Activated naive CD4-positive, alpha-beta T cell treated with anti-CD3 and anti-CD28 coated beads, Interleukin-2, amount 50 U/mL, for 16 hours (primary cell): Measurements from ENCODE around the gene WDFY4.

Source experiments
- DNase-seq: peaks from one replicate; pipeline ENCODE4 v3.0.0-alpha.2; 2020

Gene WDFY4

DNA sequence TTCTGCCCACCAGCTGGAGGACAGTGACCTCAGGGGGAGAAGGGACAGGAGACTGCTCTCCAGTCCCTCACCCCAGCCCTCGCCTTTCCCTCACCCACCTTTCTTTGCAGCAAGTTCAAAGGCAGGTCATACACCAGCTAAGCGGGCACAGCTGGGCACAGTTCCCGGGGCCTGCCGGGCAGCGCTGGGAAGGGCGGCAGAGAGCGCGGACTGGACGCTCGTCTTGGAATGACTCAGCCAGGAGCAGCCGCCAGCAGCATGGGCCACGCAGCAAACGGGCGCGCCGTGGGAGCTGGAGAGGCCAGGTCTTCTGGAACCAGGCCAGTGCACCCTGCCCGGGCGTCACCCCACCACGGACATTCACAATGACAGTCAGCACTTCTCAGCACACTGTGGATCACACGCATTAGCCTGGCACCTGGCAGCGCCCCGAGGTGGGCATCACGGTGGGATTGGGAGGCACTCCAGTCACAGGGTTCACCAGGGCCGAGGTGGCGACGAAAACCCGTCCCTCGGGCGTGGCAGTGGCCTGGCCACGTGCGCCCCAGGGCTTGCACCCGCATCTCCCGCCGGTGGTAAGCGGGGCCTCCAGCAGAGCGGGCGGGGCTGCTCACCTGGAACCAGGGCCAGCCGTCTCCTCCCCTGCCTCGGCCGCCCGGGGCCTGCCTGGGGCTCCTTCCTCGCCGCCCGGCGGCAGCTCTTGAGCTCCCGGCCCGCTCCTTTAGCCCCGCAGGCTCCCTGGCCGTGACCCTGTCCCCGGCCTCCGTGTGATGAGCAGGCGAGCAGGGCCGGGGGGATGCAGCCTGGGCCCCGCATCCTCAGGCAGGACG lies 29.0 kb upstream of the WDFY4 start:
- DNase-seq, result no peak

DNA sequence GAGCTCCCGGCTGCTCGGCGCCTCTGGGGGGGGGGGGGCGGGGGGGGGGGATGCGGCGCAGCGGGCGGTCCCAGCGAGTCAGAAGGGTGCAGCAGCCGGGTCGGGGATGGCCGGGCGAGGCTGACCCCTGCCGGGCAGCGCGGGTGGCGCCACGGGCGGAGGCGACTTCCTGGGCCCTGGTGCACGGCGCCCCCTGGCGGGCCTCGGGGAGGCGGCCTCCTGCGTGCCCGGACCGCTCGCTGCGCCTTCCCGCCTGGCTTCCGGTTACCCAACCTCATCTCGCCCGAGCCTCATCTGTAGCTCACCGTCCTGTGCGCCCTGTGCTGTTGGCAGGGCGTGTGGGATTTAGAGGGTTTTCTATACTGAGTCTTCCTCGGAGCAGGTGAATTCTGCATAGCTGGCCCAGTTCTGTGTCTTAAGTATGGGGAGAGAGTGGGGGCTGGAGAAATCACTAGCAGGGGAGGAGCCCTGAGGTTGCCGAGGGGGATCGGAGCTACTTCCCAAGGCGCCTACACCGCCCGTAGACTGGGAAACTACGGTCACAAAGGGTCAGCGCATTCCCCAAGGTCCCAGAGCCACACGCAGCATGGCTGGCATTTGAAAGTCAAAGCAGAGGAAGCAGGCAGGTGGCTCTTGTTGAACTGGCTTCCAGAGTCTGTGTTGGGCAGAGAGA lies 28.3 kb upstream of the WDFY4 start:
- DNase-seq, result peak; percentile 86

DNA sequence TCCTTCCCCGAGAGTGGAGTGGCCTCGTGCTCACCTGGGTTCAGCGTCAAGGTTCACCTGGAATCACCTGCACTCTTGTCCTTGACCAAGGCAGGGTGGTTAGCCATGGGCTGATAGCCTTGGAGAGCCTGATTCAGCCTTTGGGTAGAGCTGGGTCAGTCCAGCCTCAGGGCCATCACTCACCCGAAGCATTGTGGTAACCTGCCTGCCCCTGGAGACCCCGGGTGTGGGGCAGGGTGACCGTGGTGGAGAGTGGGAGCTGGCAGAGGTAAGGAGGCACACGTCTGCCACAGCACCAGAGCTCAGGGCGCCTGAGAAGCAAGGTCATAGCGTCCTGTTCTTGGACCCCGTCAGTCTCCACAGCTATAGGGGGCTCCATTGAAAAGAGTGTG lies 27.8 kb upstream of the WDFY4 start:
- DNase-seq, result no peak

DNA sequence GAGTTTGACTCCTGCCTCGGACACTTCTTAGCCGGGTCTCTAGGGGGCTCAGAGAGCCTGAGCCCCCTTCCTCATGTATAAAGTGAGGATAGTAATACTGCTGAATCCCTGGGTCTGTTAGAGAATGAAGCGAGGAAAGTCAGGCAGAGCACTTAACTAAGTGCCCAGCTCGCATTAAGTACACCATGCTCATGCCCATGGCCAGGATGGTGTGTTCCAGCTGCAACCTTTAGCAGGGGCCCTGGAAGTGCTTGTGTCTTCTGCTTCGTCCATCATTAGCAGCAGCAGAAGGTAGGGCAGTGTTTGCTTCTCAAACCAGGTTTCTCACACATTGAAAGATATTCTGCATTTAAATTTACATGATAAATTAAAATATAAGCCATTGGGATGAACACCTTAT lies 27.3 kb upstream of the WDFY4 start:
- DNase-seq, result no peak

DNA sequence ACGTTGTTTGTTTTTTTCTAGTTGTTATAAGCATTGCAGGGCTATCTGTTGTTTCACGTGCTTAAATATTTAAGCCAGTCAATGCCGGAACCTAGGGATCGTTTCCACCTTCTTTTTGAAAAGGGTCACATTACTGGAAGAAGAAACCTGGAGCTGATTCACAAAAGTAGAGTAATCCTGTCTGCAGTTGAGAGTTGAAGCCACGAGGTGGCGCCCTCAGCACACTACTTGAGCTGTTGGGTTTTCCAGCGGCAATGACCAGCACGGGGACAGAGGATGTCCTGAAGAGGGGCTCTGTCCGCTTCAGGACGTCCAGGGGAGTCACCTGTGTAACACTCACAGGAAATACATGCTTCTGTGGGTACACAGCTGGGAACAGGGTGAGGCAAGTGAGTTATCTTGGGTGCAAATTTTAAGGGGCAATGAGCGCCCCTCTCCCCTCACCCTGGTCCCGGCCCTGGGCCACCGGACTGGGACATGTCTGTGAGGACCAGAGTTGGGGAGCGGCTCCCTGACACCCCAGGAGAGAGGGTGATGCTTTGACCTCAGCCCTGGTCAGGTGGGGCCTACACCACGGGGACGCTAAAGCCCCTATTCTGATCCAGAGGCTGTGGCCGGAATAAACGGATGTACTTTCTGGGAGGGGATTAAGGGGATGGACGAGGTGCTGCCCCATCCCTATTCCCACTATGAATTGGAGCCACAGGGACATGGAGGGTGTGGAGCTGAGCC lies 26.3 kb upstream of the WDFY4 start:
- peak; percentile 57 for DNase-seq

DNA sequence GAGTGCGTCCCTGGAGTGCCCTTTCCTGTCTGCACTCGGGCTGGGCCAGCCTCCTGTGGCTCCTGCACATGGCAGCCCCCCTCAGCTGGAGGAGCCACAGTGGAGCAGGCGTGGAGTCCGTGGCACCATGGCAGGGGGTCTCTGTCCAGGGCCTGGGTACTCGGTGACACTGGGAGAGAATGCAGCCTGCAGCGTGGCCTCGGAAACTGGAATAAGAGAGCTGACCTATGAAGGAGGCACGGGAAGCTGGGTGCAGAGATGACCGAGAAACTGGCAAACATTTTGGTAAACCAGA lies 25.8 kb upstream of the WDFY4 start:
- no peak for DNase-seq

DNA sequence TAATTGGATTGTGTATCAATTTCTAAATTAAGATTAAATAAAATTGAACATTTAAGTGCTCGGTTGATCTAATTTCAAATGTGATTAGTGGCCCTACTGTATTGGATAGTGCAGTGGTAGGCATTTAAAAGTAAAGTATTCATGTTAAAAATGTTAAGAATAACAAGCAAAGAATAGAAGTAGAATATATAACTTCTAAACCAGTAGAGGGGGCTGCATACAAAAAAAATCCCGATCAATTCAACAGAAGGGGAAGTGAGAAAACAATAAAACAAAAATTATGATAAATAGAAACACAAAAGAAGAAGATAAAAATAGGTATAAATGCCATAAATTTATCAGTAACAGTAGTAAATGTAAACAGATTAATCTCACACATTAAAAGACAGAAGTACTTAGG lies 24.9 kb upstream of the WDFY4 start:
- DNase-seq, result no peak

DNA sequence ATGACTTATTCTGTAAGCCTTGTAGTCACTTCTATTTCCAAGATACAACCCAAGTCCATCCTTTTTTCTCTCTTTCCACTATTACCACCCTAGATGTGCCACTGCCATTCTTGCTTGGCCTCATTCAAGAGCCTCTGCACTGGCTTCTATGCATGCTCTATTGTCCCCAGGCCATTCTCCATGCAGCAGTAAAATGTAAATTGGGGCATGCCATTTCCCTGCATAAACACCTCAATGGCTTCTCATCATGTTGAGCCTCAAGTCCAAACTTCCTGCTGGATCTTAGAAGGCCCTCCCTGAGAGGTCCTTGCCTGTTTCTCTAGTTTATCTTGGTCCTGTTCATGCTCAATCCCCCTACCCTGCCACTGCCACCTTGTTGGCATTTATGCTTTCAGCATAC lies 23.2 kb upstream of the WDFY4 start:
- no peak for DNase-seq

DNA sequence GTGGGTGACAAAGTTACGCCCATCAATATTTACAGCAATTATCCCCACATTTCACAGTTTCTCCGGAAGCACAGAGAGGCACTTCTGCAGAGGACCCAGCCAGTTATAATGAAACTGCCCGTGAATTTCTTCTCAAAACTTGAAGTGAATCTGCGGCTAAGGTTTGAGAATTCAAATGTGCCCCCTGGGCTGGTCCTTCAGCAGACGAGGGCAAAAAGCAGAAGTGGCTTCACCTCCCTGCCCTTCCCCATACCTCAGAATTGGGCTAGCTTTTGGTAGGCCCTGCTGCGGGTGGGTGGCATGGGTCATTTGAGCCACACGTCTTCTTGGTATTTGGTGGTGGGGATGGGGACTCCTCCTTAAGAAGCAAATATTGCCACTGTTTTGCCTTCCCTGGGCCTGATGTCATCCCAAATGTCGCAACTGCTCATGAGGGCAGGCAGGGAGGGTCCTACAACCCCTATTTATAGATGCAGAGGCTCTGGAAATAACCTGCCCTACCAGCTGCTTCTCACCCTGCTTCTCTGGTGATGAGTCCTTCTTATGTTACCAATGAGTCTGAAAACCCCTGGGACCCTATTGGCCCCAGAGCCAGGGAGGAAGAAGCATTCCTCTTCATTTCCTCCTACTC lies 16.6 kb upstream of the WDFY4 start:
- DNase-seq, result no peak

DNA sequence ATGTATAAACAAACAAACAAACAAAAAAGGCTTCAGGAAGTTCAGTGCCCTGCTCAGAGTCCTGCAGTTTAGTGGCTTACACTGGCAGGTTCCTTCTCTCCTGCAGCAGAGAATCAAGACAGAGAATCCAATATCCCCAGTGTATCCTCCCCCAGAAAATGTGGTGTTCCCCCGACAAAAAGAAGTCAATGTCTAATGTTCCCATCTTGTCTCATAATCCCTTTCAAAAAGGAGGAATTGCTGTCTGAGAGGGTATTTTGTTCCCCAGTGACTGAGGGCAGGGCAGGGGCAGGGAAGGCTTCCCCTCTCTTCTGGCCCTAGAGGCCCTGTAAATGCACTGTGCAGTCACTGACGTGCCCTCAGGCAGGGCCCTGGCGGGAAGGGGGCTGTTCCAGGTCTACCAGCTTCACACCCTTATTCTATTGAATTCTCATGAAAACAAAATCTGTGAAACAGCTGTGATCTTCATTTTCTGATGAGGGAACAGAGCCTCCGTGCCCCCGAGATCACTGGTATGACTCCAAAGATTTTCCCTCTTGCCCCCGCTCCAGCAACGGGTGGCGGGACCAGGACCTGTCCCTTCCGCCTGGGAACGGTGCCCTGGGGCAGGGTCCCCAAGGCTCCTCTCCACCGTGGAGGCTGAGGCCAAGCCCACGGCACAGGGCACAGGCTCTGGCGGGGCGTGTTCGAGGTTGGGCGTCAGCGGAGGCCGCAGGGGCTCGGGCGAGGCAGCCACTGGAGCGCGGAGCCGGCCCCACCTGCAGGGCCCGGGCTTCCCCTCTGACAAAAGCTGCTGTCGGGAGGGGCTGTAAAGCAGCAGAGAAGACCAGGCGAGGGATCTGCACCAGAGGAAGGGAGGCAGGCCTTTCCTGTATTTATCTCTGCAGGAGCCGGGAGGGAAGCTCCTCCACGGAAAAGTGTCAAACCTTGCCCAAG lies 13.4 kb upstream of the WDFY4 start:
- DNase-seq, result no peak

DNA sequence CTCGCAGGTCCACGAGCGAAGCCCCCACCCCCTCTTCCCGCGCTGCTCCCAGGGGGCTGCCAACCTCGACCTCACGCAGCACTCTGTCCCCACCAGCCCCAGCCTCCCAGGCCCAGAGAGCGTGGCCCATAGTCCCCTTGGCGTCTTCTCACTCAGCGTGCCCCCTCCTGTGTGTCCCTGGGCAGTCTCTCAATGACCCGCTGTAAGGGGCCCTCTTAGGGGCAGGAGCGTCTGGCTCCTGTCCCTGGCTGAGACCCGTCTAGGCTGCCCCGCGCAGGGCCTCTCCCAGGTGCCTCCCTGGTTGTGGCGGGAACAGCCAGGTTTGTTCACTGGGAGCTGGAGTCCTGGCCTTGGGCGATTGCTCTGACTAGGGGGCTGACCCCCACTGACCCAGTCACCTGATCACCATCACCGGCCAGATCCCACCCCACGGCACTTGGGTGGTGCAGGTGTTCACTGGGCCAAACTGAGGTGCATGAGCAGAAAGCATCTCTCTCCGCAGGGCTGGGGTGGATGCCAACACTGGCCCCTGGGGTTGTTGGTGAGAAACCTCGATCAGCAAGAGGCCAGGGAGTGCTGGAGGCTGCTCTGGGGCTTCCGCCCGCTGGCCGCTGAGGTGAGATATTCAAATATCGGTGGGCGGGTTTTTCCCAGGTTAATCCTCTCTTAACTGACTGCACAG lies 12.6 kb upstream of the WDFY4 start:
- no peak for DNase-seq

DNA sequence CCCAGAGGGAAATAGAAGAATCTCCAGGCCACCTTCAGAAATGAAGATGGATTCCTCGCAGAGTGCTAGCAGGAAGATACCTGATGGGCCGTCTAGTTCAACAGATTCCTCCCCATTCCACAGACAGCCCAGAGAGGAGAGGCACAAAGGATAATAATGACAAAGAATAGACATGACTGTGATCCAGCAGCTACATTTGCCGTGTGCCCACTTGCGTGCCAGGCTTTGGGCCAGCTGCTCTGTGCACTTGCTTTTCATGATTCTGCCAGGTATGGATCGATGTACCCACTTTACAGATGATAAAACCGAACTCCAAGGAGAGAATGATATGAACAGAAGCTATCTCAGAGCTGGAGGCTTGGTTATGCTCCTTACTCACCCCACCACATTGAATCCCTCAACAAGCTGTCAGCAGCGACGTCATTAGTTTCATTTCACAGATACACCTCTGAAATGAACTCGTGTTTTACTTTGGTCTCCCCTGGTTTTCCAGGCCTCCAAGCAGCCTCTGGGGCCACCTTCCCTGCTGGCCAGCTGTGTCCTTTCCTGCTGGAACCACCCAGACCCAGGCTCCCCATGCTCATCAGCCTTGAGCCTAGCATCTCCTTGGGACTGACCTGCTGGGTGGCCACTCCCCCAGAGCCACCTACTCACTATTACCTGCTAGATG lies 11.9 kb upstream of the WDFY4 start:
- no peak for DNase-seq

DNA sequence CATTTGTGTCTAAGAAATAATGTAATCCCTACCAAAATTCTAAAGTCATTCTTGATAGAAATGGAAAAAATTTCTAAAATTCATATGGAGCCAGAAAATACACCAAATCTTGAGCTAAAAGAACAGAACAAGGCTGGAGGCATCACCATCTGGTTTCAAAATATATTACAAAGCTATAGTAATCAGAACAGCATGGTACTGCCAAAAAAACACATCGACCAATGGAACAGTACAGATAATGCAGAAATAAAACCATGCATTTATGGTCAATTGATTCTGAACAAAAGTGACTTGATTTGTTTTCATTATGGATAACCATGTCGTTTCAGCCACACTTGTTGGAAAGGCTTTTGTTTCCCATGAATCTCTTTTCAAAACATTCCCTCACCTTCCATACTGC lies 7.0 kb upstream of the WDFY4 start:
- no peak for DNase-seq

DNA sequence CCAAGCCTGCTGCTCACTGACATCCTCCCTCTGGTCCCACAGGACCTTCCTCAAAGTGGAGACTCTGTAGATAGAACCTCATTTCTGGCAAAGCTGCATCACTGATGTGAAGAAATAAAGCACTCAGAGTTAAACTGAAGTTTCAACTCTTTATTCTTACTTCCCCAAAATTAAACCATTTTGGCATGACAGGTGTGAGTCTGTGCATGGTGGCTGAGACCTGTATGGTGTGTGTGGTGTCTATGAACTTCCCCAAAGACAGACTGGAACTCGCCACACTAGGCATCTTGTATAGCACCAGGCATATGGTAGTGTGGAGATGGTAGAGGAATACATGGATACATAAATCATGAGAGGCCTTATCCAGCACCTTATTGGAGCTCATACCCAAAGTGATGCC lies 6.6 kb upstream of the WDFY4 start:
- no peak for DNase-seq

DNA sequence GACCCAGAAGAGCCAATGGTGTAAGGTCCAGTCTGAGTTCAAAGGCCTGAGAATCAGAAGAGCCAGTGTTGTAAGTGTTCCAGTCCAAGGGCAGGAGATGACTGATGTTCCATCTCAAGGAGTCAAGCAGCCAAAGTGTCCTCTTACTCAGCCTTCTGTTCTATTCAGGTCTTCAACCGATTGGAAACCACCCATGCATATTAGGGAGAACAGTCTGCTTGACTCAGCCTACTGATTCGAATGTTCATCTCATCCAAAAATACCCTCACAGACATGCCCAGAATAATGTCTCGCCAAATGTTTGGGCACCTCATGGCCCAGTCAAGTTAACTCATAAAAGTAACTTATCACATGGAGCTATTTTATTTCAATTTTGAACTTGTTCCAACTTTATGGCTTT lies 2.9 kb upstream of the WDFY4 start:
- DNase-seq, result no peak

DNA sequence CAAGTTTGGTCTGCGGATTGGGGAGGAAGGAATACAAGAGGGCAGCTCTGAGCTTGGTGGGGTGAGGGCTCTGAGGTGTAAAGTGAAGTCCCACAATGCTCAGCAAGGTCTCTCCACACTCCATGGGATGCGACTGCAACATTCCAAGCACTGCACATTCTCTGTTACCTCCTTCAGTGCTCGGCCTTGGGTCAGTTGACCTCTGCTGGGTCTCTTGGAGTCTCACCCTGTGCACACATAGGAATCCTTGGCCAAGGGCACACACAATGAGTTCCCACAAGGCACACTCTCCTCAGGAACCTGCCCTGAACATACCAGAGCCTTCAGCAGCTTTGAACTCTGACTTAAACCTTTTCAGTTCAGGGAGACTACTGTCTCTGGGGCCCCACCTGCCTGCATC lies 2.4 kb upstream of the WDFY4 start:
- DNase-seq, result no peak

DNA sequence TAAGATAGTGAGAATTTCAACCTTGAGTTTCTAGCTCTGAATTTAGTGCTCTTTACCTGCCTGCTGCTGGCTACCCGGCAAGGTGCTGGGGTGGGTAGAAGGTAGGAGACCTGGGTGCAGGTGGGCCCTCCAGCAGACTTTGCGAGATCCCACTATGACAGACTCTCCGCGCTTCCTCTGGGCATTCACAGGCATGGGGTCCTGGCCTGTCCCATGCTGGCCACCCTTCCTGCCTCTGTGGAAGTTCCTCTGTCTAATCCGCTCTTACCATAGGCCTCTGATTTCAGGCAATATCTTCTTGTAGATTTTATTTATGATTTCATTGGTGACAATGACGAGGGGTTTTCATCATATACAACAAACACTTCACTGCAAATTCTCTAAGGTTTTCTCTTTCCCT lies 1.2 kb upstream of the WDFY4 start:
- no peak for DNase-seq

DNA sequence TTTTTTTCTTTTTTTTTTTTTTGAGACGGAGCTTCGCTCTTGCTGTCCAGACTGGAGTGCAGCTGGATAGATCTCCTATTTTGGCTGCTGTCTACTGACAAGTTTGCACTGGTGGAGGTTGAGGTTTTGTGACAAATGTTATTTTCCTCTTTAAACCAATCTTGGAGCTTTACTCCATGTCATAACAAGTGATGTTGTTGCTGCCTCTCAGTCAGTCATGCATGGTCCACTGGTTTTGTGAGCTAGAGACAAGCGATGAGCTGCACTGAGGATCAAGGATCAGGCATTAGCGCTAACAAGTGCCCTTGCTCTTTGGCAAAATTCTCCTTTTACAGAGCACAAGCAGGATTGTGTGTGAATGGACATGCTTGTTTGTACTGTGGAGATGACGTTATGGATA lies 805 bp upstream of the WDFY4 start:
- DNase-seq, result no peak

DNA sequence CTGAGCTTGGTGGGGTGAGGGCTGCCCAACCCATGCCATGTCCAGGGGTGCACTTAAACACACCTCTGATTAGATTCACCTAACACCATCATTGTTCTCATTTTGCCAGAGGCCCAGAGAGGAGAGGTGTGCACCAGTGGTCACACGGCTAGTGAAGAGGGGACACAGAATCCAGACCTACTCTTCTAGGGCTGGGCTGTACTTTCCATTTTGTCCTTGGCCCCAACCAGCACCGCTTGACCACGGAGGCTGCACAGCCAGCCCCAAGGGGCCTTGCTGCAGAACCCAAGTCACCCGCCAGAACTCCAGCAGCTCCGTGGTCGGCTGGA lies 246 bp upstream of the WDFY4 start:
- DNase-seq, result no peak

DNA sequence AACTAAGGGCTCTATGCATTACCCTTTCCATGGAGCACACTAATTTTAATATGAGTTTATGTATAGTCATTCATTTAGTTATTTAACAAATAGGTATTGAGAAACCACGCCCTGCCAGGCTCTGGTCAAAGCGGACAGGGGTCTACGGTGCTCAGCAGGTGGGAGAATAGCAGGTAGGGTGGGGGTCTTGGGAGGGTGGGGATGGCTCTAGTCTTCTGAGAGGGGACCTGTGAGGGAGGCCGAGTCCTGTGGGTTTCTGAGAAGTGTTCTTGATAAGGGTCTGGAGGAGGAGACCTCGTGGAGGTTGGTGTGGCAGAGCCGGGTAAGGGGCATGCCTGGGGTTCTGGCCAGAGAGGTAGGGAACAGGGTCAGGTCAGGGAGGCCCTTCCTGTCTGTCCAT lies 1.1 kb downstream of the WDFY4 start:
- DNase-seq, result no peak

DNA sequence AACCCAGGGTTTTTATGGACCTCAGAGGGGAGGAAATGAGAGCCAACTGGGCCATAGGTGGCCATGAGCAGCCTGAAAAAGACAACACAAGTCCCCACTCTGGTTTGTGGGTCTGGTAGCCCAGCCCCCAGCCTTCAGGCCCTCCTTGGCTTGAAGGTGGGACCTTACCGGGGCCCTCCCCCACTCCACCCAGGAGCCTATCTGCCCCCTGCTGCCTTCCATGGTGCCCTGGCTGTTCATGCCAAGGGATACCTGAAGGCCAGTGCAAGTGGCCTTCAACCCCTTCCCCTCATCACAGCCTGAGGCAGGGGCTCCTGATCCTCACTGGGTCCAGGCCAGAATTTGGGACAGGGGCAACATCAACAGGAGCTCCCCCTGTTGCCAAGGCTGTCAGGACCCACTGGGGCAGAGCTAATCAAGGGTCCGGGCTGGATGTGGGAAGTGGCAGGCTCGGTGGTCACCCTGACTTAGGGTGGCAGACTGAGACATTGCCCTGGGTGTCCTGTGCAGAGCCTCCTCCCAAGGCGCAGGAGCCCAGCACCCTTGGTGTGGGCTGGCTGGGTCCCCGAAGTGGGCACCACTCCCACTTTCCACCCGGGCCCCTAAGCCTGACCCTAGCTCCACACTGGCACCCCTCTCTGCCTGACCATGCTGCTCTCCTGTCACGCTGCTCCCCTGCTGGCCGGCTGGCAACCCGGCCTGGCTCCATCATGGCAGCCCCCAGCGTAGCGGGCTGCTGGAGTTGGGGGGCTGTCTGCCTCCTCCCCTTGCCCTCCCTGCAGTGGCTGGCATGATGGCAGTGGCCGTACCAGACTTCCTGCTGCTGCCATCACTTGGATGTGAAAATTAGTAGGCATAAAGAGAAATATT lies 6.4 kb downstream of the WDFY4 start:
- no peak for DNase-seq
